ENCODE results near the gene METTL3.

METTL3 gene

DNA sequence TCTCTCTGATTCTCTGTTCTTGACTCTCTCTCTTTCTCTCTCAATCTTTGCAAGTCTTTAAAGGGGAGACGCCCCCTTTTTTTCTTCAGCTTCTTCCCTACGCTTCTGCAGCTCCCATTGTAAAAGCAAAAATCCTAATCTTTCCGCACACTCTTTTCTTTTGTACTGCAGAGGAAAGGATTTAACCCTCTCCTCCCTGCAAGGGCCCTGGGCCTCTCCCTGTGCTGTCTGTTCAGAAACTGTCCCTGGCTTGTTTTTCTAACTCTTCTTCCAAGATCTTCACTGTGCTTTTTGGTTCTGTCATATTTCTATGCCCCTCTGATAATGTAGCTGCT lies 25.9 kb upstream of the METTL3 start:
- H3K9me3 ChIP-seq (ENCODE audit: control insufficient read depth, low read depth, low read length), result no peaks in the 10 kb centered on the region
- no peaks in the 10 kb centered on the region for H3K27me3 ChIP-seq (ENCODE audit: control insufficient read depth, insufficient read depth, low read length)
- H3K27ac ChIP-seq (ENCODE audit: low read length), result peak overlapping the region; percentile 92
- H3K9ac ChIP-seq (ENCODE audit: low read length), result peak overlapping the region; percentile 98
- no peaks in the 10 kb centered on the region for H3K36me3 ChIP-seq (ENCODE audit: control insufficient read depth, low read depth, low read length)
- H3K4me1 ChIP-seq (ENCODE audit: control insufficient read depth, low read depth, low read length), result peaks cover 48% of the 10 kb centered on the region
- H3K4me3 ChIP-seq (ENCODE audit: low read length), result peak overlapping the region; percentile 93

DNA sequence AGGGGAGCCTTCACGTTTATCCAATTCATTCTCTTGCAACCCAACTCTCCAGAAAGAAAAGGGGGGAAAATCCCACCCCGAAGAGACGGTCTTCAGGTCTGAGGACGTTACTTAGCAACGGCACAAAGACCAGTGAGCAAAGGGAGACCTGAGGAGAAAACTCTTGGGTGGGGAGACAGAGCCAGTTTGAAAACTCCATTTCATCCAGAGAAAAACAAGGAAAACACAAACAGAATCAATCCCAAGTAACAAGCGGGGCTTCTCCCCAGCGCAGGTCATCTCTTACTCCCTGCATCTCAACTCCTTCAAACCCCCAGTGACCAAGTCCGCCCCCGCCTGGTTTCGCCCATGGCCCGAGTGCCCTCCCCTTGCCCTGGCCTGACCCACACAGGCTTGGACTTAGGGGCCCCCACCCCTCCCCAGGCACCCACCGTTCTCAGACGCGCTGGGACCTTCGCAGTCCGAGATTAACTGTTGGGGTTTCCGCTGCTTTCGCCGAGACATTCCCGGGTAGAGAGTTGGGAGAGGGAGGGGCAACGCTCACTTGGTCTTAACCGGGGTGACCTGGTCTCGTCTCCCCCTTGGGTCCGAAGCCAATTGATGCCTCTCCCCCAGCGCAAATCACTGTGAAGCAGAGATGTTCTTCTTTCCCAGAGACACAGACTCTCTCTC lies 25.4 kb upstream of the METTL3 start:
- Histone ChIP-seq H3K27ac (ENCODE audit: low read length) (peak overlapping the region; percentile 92), H3K4me1 (ENCODE audit: control insufficient read depth, low read depth, low read length) (peaks cover 43% of the 10 kb centered on the region), H3K27me3 (ENCODE audit: control insufficient read depth, insufficient read depth, low read length) (no peaks in the 10 kb centered on the region), H3K9ac (ENCODE audit: low read length) (peak overlapping the region; percentile 98), H3K36me3 (ENCODE audit: control insufficient read depth, low read depth, low read length) (no peaks in the 10 kb centered on the region), H3K9me3 (ENCODE audit: control insufficient read depth, low read depth, low read length) (no peaks in the 10 kb centered on the region), H3K4me3 (ENCODE audit: low read length) (peak overlapping the region; percentile 93)

DNA sequence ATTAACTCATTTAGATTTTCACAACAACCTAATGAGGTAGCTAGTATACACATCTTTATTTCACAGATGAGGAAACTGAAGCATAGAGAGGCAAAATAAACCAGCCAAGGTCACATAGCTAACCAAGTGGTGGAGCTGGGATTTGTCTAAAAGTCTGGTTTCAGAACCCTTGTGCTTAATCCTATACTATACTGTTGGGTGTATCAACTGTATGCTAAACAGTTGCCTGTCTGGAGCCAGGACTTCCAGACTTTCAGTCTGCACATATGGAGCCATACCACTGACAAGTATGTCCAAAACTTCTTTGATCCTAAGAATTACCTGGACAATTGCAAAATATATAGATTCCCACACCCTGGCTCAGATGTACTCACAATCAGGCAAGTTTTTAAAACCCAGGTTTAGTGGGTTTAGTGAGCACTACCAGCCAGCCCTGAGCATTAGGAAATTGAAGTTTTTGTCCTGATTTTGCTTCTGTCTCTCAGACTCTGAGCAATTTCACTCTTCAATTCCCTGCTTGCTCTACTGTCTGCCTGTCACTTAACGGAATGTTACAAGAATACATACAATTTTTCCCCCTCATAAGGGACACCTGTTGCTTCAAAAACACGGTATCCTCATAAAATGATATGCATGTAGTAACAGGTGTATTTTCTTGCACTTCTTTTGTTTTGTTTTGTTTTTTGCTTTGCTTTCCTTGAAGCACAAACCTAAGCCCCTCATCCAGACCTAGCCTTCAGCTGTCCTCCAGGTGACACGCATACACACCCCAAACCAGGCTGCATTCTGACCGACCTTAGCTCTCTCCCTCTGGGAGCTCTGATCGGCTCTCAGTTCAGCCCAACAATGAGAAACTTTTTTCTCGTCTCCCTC lies 24.6 kb upstream of the METTL3 start:
- peaks cover 47% of the 10 kb centered on the region for H3K4me1 ChIP-seq (ENCODE audit: control insufficient read depth, low read depth, low read length)
- peak overlapping the region; percentile 92 for H3K27ac ChIP-seq (ENCODE audit: low read length)
- peak overlapping the region; percentile 93 for H3K4me3 ChIP-seq (ENCODE audit: low read length)
- no peaks in the 10 kb centered on the region for H3K36me3 ChIP-seq (ENCODE audit: control insufficient read depth, low read depth, low read length)
- peak overlapping the region; percentile 98 for H3K9ac ChIP-seq (ENCODE audit: low read length)
- no peaks in the 10 kb centered on the region for H3K27me3 ChIP-seq (ENCODE audit: control insufficient read depth, insufficient read depth, low read length)
- H3K9me3 ChIP-seq (ENCODE audit: control insufficient read depth, low read depth, low read length), result no peaks in the 10 kb centered on the region

DNA sequence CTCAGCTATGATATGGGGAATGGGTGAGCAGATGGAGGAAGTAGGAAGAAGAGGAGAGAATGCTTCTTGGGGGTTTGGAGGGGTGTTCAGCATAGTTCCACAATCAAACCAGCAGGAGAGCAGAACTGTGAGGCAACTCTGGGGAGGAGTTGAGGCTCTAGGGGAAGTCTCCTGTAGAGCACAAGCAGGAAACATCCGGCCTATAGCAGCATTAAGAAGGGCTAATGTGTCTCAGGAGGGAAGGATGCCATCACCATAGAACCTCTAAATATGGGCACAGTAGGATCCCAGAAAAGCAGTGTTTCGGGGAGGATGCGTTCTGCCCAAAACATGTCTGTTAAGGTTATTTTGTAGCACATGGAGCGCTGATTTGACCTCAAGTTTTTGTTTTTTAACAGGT lies 23.4 kb upstream of the METTL3 start:
- Histone ChIP-seq H3K4me1 (ENCODE audit: control insufficient read depth, low read depth, low read length) (peaks cover 50% of the 10 kb centered on the region), H3K36me3 (ENCODE audit: control insufficient read depth, low read depth, low read length) (no peaks in the 10 kb centered on the region), H3K27ac (ENCODE audit: low read length) (peak overlapping the region; percentile 77), H3K27me3 (ENCODE audit: control insufficient read depth, insufficient read depth, low read length) (no peaks in the 10 kb centered on the region), H3K9me3 (ENCODE audit: control insufficient read depth, low read depth, low read length) (no peaks in the 10 kb centered on the region), H3K9ac (ENCODE audit: low read length) (peak overlapping the region; percentile 98), H3K4me3 (ENCODE audit: low read length) (peak overlapping the region; percentile 93)

DNA sequence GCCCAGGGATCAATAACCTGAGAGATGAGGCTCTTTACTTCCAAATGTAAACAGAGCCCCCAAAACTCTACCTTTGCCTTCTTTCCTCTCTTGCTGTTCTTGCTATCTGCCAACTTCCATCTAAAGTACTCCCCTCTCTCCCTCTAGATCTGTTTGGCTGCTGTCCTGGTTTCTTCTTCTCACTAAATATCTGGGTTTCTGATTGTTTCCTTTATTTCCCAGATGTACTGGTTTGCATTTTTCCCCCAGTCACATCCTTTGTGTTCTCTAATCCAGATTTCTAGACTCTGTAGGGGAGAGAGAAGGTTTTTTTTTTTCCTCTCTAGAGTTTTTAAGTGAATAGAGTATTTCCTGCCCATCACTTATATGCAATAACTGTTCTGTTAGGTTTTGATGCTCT lies 22.2 kb upstream of the METTL3 start:
- Histone ChIP-seq H3K36me3 (ENCODE audit: control insufficient read depth, low read depth, low read length) (peaks cover under 1% of the 10 kb centered on the region), H3K4me1 (ENCODE audit: control insufficient read depth, low read depth, low read length) (peaks cover 50% of the 10 kb centered on the region), H3K9me3 (ENCODE audit: control insufficient read depth, low read depth, low read length) (no peaks in the 10 kb centered on the region), H3K27ac (ENCODE audit: low read length) (peak overlapping the region; percentile 77), H3K9ac (ENCODE audit: low read length) (peak overlapping the region; percentile 98), H3K27me3 (ENCODE audit: control insufficient read depth, insufficient read depth, low read length) (no peaks in the 10 kb centered on the region), H3K4me3 (ENCODE audit: low read length) (peak overlapping the region; percentile 93)

DNA sequence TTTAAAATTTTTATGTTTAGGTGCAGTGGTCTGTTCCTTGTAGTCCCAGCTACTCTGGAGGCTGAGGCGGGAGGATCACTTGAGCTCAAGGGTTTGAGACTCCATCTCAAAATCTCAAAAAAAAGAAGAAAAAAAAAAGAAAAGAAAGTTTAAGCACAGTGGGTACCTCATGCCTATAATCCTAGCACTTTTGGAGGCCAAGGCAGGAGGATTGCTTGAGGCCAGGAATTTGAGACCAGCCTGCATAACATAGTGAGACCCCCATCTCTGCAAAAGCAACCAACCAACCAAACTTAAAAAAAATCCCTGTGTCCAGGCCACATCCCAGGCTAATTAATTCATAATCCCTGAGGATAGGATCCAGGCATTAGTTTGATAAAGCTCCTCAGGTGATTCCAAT lies 18.4 kb upstream of the METTL3 start:
- Histone ChIP-seq H3K4me3 (ENCODE audit: low read length) (no peak overlapping the region), H3K27ac (ENCODE audit: low read length) (peak overlapping the region; percentile 67), H3K4me1 (ENCODE audit: control insufficient read depth, low read depth, low read length) (peaks cover 59% of the 10 kb centered on the region)

DNA sequence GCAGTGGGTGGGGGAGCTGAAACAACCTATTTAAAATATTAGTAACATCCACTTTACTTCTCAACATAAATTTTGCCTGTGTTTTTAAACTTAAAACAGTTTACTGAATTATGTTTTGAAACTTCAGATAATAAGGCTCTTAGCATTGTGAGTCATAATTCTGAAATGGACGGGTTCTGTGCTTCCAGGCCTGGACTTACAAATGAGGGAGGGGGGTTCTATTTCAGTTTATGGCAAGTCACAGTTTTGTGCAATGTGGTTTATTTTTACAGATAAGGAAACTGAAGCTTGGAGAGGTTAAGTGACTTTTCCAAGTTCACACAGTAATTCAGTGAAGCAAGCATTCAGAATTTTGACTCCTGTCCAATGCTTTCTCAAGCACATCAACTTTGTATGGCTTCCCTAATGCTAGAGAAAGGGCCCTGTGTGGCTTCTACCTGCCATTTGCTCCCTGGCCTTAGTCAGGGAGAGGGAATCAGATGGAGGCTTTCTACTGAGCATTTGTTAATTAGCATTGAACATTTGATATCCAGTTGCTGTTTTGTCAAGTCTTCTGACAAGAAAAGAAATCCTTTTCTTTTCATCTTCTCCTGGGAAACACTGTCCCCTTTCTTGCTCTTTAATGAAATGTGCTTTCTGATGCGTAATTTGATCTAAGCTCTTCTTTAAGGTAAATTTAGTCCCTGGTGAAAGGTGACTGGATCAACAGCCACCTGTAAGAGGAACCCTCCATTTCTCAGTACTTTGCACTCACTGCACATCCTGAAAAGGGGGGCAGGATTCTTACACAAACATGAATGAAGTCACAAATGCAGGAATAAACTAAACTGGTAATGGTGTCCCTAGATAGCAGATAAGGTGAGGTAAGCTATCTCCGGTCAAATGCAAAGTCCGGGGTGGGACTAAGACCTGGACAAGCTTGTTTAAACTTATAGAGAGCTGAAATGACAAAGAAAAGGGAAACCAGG lies 17.5 kb upstream of the METTL3 start:
- peak overlapping the region; percentile 67 for H3K27ac ChIP-seq (ENCODE audit: low read length)
- H3K27me3 ChIP-seq (ENCODE audit: control insufficient read depth, insufficient read depth, low read length), result no peaks in the 10 kb centered on the region
- peak overlapping the region; percentile 10 for H3K4me3 ChIP-seq (ENCODE audit: low read length)
- no peaks in the 10 kb centered on the region for H3K9me3 ChIP-seq (ENCODE audit: control insufficient read depth, low read depth, low read length)
- peaks cover 61% of the 10 kb centered on the region for H3K4me1 ChIP-seq (ENCODE audit: control insufficient read depth, low read depth, low read length)
- H3K9ac ChIP-seq (ENCODE audit: low read length), result peak overlapping the region; percentile 72
- peaks cover 17% of the 10 kb centered on the region for H3K36me3 ChIP-seq (ENCODE audit: control insufficient read depth, low read depth, low read length)

More for the DNA sequence above, 18.4 kb upstream of the METTL3 start:
- H3K9ac ChIP-seq (ENCODE audit: low read length), result peak overlapping the region; percentile 72
- no peaks in the 10 kb centered on the region for H3K27me3 ChIP-seq (ENCODE audit: control insufficient read depth, insufficient read depth, low read length)
- H3K36me3 ChIP-seq (ENCODE audit: control insufficient read depth, low read depth, low read length), result peaks cover 9% of the 10 kb centered on the region
- H3K9me3 ChIP-seq (ENCODE audit: control insufficient read depth, low read depth, low read length), result no peaks in the 10 kb centered on the region

DNA sequence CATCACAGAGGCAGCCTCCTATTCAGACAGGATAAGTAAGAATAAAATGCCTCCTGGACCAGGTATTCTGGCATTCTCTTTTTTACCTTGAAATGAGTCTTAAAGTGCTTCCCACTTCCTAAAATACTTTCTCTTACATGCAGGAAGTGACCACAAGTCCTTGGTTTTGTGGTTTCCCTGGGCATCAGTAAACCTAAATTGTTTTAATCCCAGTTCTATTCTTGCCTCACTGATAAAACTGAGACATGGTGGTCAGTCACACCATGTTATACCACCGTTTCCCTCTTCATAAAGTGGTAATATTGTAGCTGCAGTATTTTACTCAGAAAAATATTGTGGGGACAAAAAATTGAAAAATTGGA lies 16.2 kb upstream of the METTL3 start:
- Histone ChIP-seq H3K9me3 (ENCODE audit: control insufficient read depth, low read depth, low read length) (no peaks in the 10 kb centered on the region), H3K27me3 (ENCODE audit: control insufficient read depth, insufficient read depth, low read length) (no peaks in the 10 kb centered on the region), H3K9ac (ENCODE audit: low read length) (peak overlapping the region; percentile 72), H3K36me3 (ENCODE audit: control insufficient read depth, low read depth, low read length) (peaks cover 31% of the 10 kb centered on the region), H3K27ac (ENCODE audit: low read length) (peak overlapping the region; percentile 95), H3K4me3 (ENCODE audit: low read length) (peak overlapping the region; percentile 77), H3K4me1 (ENCODE audit: control insufficient read depth, low read depth, low read length) (peaks cover 66% of the 10 kb centered on the region)

DNA sequence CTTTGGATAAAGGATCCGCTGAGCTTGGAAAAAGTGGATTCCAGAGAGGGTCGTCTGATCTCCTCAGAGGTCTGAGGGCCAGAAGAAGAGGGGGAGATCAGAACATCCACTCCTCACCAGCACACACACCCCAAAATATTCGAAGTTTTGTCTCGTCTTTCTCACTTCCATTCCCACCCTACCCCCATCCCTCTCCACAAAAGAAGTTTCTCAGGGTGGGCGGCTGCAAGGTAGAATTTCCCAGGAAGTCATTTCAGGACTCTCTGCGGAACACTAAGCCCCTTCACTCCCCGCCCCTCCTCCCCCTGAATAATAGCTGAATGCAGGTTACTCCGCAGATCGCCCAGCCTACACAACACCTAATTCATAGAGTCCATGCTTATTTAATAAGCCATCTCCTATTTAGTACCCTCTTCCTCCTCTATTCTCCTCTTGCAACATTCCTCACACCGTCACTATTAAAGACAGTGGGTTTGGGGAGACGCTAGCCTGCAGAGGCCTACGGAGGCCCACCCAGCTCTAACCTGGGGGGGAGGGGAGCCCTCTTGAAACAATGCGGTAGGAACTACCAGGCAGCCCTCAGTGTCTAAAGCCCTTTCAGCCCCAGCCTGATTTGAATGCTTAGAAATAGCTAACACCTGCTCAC lies 15.7 kb upstream of the METTL3 start:
- Histone ChIP-seq H3K27ac (ENCODE audit: low read length) (peak overlapping the region; percentile 95), H3K9ac (ENCODE audit: low read length) (peak overlapping the region; percentile 72), H3K4me1 (ENCODE audit: control insufficient read depth, low read depth, low read length) (peaks cover 69% of the 10 kb centered on the region), H3K36me3 (ENCODE audit: control insufficient read depth, low read depth, low read length) (peaks cover 36% of the 10 kb centered on the region), H3K9me3 (ENCODE audit: control insufficient read depth, low read depth, low read length) (no peaks in the 10 kb centered on the region), H3K27me3 (ENCODE audit: control insufficient read depth, insufficient read depth, low read length) (no peaks in the 10 kb centered on the region), H3K4me3 (ENCODE audit: low read length) (peak overlapping the region; percentile 77)

DNA sequence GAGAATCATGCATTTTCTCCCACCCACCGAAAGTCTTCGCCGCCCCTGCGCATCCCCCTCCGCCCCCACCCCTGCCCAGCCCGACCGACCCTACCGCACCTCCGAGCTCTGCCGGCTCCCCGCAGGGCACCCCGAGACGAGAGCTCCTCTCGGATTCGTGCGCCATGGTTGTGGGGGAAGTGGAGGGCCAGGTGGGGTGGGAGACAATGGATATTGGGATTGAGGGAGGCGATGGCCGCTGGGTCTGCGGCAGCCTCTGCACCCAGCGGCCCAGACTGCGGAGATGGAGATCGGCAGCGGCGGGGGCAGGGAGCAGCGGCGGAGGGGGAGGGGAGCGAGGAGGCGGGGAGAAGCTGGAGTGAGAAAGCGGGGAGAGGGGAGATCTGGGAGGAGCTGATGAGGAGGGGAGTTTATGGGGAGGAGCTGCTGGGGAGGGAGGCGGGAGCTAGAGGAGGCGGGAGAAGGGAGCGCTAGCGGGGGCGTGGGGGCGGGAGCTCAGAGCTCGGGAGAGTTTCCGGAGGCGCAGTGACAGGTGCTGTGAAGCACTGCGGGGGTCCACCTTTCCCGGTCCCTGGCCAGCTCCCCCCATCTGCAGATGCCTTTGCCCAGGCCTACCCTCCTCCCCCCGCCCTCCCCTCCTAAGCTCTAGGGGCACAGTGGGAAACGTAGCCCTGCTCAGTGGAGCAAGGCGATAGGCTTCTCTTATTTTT lies 15.0 kb upstream of the METTL3 start, which contains the start of gene SALL2:
Gene SALL2, minus strand, starts transcription at position 385 of the 710 bp plus-strand sequence. Its CDS starts 219 bp downstream, at position 166.
- Histone ChIP-seq H3K27ac (ENCODE audit: low read length) (peak within 1 kb of the TSS; percentile 95), H3K4me3 (ENCODE audit: low read length) (peak within 1 kb of the TSS; percentile 77), H3K36me3 (ENCODE audit: control insufficient read depth, low read depth, low read length) (peaks cover 43% of the 10 kb centered on the region), H3K9me3 (ENCODE audit: control insufficient read depth, low read depth, low read length) (no peaks in the 10 kb centered on the region), H3K4me1 (ENCODE audit: control insufficient read depth, low read depth, low read length) (peaks cover 68% of the 10 kb centered on the region), H3K9ac (ENCODE audit: low read length) (peak within 1 kb of the TSS; percentile 74), H3K27me3 (ENCODE audit: control insufficient read depth, insufficient read depth, low read length) (no peaks in the 10 kb centered on the region)
